NK-92 (cell line): ENCODE results near the gene APLF.
"Not testable (repeated sequence)": the region's sequence is repeated elsewhere in the genome, so short reads cannot be mapped to it uniquely, and the experiment has no call there.

Source experiments
- DNase-seq: peaks from one replicate; lab custom pipeline; 2025; ENCODE audit not compliant: unreplicated experiment; lab: John Stamatoyannopoulos, UW

Gene APLF

DNA sequence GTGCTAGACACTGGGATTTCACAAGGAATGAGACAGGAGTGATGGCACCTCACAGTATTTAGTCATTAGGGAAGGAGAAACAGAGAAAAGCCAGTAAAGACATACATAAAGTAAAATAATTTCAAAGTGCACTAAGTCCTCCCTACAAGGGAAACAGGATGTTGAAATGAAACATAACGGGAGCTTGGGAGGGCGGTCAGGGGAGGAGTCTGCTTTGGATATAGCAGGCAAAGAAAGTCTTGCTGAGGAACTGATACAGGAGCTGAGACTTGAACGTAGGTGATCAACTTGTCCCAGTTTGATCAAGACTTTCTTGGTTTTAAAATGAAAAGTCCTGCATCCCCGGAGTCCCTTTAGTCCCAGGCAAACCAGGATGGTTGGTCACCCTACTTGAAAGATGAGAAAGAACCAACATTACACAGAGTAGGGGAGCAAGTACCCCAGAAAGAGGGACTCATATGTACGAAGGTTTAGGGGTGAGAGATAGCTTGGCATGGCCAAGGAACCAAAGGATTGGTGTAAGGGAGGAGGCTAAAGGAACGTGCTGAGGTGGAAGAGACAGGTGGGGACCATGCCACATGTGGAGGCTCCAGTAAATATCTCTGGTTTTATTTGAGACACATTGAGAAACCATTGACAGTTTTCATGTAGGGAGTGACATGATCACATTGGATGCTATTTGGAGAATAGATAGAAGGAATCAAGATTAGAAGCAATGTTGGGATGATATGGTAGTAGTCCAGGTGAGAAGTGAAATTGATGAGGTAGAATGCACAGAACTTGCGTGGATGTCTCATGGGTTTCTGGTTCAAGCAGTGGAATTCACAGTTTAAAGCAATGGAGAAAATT, 28.7 kb upstream of the APLF start:
- no peak for DNase-seq

GRCh38 chr2:68441179-68441993, 26.0 kb upstream of the APLF start:
- DNase-seq = peak; percentile 71

DNA sequence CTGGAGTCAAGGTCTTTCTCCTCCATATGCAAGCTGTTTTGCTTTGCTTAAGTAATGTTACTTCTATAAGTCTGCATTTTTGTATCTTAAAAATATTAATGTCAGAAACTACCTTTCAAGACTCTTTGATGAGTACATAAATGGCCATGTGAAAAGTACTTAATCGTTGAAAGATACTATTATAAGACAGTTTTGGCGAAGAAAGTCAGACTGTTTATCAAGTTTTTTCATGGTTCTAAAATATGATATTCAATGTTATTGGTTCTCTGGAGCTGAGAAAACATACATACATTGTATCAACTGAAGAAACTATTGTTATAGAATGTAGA, 25.4 kb upstream of the APLF start:
- DNase-seq = no peak

DNA sequence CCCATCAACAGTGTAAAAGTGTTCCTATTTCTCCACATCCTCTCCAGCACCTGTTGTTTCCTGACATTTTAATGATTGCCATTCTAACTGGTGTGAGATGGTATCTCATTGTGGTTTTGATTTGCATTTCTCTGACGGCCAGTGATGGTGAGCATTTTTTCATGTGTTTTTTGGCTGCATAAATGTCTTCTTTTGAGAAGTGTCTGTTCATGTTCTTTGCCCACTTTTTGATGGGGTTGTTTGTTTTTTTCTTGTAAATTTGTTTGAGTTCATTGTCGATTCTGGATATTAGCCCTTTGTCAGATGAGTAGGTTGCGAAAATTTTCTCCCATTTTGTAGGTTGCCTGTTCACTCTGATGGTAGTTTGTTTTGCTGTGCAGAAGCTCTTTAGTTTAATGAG, 21.0 kb upstream of the APLF start:
- DNase-seq = not testable (repeated sequence)

- DNase-seq = no peak
Observed at GRCh38 chr2:68447118-68447517, 20.3 kb upstream of the APLF start.

DNA sequence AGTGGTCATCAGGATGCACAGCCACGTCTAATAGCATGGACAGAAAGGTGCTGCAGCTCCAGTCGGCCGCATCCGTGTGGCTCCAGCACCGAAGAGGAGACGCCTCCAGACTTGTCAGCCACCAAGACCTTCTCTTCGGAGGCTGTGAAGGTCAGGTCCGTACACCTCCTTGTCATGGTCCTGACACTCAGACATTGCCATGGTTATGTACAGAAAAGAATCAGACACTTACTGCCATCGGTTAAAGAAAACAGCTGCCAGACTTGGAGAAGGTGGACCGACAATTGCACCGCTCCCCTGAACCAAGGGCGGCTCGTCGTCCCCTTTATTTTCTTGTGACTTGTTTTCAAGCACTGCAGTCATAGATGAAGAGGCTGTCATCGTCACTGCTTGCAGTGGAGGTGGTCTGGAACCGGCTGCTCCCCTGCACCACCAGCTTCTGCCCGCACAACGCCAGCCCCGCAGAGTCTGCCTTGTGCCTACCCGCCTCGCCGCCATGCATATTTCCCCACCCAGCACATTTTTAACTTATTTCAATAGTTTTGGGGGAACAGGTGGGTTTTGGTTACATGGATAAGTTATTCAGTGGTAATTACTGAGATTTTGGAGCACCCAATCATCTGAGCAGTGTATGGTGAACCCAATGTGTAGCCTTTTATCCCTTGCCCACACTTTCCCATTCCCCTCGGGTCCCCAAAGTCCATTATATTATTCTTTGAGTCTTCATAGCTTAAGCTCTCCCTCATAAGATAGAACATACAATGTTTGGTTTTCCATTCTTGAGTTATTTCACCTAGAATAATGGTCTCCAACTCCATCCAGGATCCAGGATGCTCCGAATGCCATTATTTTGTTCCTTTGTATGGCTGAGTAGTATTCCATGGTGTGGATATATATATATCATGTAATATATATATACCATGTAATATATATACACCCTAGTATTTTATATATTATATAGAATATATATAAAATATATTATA, 18.4 kb upstream of the APLF start:
- no peak for DNase-seq

DNA sequence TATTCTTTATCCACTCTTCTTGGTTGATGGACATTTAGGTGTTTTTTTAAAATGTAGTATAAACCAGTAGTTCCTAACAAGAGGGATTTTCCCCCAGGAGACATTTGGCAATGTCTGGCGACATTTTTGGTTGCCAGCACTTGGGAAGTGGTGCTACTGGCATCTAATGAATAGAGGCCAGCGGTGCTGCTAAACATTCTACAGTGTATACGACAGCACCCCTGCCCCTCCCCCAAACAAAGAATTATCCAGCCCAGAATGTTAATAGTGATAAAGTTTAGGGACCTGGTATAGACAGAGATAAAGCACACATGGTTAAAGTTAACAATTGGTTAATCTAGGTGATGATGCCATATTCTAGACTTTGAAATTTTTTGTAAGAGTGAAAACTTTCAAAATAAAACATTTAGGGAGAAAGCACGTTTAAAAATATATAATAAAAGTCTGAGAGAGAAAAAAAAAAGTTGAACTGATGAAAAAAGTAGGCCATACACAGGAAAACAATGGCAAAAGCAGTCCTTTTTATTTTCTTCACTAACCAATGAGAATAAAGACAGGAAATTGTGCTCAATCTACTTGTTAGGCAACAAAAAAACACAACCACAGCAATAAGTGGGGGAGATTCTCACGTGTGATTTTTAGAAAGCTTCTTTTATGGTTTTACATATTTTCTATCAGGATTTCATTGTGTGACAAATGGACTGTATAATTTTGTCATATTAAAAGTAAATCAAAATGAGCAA, 15.1 kb upstream of the APLF start:
- no peak for DNase-seq

GRCh38 chr2:68453761-68454360, 13.5 kb upstream of the APLF start:
- DNase-seq = no peak

DNA sequence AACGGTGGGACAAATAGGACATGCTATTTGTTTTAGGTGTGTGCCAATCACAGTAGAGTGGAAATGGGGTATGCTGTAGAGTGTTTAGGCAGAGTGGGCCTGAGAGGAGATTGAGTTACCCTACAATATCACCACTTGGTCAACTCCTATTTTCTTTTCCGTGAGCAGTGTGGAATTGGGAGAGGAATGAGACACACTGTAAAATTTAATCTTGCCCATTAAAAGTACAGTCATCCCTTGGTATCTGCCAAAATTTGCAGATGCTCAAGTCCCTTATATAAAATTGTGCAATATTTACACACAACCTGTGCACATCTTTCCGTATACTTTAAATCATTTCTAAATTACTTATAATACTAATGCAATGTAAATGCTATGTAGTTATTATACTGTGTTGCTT, 12.7 kb upstream of the APLF start:
- no peak for DNase-seq

- no peak for DNase-seq
Observed at GRCh38 chr2:68456198-68456597, 11.2 kb upstream of the APLF start.

- DNase-seq = no peak
Observed at GRCh38 chr2:68458981-68459380, 8.4 kb upstream of the APLF start.

- DNase-seq = no peak
Observed at GRCh38 chr2:68463287-68463877, 4.0 kb upstream of the APLF start.

GRCh38 chr2:68464651-68465050, 2.7 kb upstream of the APLF start:
- DNase-seq = no peak

DNA sequence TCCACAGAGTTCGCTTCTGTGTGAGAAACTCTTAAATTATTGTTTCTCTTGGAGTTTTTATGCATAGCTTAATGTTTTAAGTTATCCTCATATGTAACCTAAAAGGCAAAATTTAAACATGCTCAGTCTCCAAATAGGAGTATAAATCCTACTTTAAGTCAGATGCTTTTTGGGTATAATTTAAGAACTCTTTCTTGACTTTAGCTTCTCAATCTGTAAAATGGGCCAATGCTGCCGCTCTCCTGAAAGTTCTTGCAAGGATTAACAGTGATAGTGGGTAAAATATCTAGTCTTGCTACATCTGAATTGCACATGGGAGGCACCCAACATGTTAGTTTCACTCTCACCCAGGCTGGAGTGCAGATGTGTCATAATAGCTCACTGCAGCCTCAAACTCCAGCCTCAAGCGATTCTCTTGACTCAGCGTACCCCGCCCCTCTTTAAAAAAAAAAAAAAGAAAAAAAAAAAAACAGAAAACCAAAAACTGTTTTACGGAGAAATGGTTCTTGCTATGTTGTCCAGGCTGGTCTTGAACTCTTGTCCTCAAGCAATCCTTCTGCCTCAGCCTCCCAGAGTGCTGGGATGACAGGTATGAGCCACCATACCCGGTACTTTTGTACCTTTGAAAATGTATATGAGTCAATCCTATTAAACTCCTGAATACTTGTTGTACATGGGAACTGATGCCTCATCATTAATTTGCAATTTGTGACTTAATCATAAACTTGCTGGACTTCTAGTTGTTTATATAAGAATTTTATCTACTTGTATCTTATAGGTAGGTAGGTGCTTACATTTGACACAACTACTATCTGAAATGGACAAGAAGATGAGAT, 2.1 kb upstream of the APLF start:
- DNase-seq = no peak

GRCh38 chr2:68466361-68466777, 1.0 kb upstream of the APLF start:
- DNase-seq = no peak

DNA sequence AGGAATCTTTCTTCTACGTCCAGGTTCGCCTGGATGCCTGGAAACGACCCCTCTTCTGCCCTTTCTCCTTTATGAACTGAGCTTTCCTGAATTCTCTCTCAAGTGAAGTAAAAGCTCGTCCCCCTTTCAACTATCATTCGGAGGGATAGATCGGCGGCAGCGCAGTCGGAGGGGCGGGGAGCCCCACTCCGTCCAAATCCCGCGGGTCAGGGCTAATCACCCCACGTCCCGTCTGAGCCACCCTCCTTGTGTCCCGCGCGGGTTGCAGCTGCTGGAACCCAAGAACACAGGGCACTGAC, 658 bp upstream of the APLF start:
- no peak for DNase-seq

- no peak for DNase-seq
Observed at GRCh38 chr2:68468801-68469200, 1.4 kb downstream of the APLF start.

DNA sequence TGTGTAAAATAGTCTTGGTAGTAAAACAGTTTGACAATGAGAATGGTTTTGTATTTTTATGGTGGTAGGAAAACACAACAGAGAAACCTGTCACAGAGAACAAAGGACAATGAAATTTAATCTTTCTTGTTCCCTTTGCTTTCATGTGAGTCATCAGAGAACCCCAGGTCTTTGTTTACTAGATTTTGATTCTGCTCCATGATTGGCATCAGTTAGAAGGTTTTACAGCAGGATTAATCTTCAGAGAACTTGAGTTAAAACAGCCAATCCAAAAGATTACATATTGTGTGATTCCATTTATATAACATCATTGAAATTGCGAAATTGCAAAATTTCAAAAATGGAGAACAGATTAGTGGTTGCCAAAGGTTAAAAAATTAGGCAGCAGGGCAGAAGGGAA, 2.5 kb downstream of the APLF start:
- no peak for DNase-seq

DNA sequence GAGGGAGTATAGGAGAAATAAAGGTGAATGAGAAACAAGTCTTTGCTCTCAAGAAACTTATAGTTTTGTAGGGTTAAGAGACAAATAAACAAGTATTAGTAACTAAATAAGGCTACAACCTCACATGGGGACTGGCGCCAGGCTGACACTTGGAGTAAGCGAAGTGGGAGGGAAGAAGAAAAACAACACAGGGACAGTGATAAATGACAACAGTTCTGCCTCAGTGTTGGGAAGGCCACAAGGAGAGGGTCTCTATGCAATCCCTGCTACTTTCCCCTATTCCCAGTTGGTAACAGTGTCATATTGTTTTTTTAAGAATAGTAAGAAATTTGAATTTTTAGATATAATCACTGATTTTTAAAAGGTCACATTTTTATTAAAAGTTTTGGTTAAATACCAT, 4.0 kb downstream of the APLF start:
- DNase-seq = no peak
